BE2C (cell line): Measurements from ENCODE around the gene CLEC4D.

Source experiments
- DNase-seq: peaks from one replicate; pipeline ENCODE4 v3.0.0-alpha.2; 2020
- H3K27me3 ChIP-seq: fragments of 250-450 bp; sonication (Bioruptor Pico); 2 replicates; pipeline ENCODE4 v1.5.1; 2020; ENCODE audit warnings: mild to moderate bottlenecking
- H3K36me3 ChIP-seq: fragments of 250-450 bp; sonication (Bioruptor Pico); 2 replicates; pipeline ENCODE4 v1.5.1; 2020; ENCODE audit warnings: mild to moderate bottlenecking
- H3K4me1 ChIP-seq: fragments of 250-450 bp; sonication (Bioruptor Pico); 2 replicates; pipeline ENCODE4 v1.5.1; 2020
- H3K4me3 ChIP-seq: 2 replicates; pipeline ENCODE4 v1.5.1; 2011; ENCODE audit warnings: low read depth, low read length
- H3K9me3 ChIP-seq: fragments of 250-450 bp; sonication (Bioruptor Pico); 2 replicates; pipeline ENCODE4 v1.5.1; 2020
- TF ChIP-seq, protein P1 (sequence below): IDR thresholded peaks from 2 replicates; pipeline ENCODE4 v1.5.1; 2012; ENCODE audit warnings: mild to moderate bottlenecking, low read depth, low read length

The CLEC4D gene

DNA sequence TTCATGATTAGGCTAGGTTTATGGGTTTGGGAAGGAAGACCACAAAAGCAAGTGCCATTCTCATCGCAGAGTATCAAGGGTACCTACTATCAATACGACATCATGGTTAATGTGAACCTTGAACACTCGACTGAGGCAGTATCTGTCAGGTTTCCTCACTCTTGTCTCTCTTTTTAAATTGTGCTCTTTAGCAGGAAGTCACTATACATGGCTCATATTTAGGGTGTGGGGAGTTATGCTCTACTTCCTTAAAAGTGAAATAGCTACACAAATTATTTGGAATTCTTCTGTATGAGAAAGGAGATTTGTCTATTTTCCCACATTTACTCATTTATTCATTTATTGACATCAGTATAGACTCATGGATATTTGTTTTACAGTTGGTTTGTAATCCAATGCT, 33.3 kb downstream of the CLEC4D start:
- no peaks in the 10 kb centered on the region for H3K9me3 ChIP-seq
- H3K4me3 ChIP-seq, result no peak overlapping the region
- TF ChIP-seq, protein P1, sequence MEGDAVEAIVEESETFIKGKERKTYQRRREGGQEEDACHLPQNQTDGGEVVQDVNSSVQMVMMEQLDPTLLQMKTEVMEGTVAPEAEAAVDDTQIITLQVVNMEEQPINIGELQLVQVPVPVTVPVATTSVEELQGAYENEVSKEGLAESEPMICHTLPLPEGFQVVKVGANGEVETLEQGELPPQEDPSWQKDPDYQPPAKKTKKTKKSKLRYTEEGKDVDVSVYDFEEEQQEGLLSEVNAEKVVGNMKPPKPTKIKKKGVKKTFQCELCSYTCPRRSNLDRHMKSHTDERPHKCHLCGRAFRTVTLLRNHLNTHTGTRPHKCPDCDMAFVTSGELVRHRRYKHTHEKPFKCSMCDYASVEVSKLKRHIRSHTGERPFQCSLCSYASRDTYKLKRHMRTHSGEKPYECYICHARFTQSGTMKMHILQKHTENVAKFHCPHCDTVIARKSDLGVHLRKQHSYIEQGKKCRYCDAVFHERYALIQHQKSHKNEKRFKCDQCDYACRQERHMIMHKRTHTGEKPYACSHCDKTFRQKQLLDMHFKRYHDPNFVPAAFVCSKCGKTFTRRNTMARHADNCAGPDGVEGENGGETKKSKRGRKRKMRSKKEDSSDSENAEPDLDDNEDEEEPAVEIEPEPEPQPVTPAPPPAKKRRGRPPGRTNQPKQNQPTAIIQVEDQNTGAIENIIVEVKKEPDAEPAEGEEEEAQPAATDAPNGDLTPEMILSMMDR, result no peak
- no peak for DNase-seq
- H3K36me3 ChIP-seq, result no peaks in the 10 kb centered on the region
- no peaks in the 10 kb centered on the region for H3K4me1 ChIP-seq
- peaks cover 5% of the 10 kb centered on the region; the same call in 1 of the 2 replicates for H3K27me3 ChIP-seq

- H3K9me3 ChIP-seq, result no peaks in the 10 kb centered on the region
- TF ChIP-seq, protein P1, result no peak
- DNase-seq, result no peak
- H3K4me3 ChIP-seq, result no peak overlapping the region
- H3K27me3 ChIP-seq, result peaks cover 5% of the 10 kb centered on the region; the same call in 1 of the 2 replicates
- H3K4me1 ChIP-seq, result no peaks in the 10 kb centered on the region
- H3K36me3 ChIP-seq, result no peaks in the 10 kb centered on the region
Measured at GRCh38 chr12:8547645-8548044, 34.3 kb downstream of the CLEC4D start.

DNA sequence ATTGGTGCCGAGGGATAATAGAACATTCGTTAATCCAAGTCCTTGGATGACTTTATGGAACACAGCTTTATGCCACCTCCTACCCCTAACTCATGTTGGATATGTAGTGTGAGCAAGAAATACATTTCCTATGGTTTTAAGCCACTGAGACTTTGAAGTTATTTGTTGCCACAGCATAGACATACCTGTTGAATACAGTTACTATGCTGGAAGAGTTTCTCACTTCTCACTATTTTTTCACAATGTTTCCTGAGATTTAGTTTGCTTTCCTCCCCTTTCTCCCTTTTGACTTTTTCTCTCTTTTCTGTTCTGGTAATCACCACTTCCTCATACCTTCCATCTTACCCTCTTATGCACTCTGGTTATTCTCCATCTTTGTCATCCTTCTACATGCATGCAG, 34.9 kb downstream of the CLEC4D start:
- TF ChIP-seq, protein P1, result no peak
- Histone ChIP-seq H3K4me3 (no peak overlapping the region), H3K36me3 (no peaks in the 10 kb centered on the region), H3K27me3 (peaks cover 5% of the 10 kb centered on the region; the same call in 1 of the 2 replicates), H3K4me1 (no peaks in the 10 kb centered on the region), H3K9me3 (no peaks in the 10 kb centered on the region)
- no peak for DNase-seq

DNA sequence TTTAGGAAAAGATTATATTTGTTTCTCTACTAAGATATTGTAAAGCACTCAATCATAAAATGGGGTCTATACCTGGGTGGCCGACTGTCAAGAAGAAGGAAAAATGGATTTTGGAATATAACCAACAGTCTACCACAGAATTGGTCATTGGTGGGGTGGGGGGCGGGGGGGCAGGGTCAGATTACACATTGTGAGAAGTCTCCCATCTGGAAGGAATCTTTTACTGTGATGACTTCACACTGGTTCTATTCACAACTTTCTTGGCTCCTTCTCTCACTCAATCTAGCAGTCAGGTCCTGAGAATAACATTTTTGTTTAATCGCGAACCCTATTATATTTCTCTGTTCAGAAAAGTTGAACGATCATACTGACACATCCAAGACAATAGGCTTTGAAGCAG, 36.1 kb downstream of the CLEC4D start:
- Histone ChIP-seq H3K9me3 (no peaks in the 10 kb centered on the region), H3K4me1 (no peaks in the 10 kb centered on the region), H3K27me3 (peaks cover 5% of the 10 kb centered on the region; the same call in 1 of the 2 replicates), H3K4me3 (no peak overlapping the region), H3K36me3 (no peaks in the 10 kb centered on the region)
- no peak for DNase-seq
- TF ChIP-seq, protein P1, result no peak

DNA sequence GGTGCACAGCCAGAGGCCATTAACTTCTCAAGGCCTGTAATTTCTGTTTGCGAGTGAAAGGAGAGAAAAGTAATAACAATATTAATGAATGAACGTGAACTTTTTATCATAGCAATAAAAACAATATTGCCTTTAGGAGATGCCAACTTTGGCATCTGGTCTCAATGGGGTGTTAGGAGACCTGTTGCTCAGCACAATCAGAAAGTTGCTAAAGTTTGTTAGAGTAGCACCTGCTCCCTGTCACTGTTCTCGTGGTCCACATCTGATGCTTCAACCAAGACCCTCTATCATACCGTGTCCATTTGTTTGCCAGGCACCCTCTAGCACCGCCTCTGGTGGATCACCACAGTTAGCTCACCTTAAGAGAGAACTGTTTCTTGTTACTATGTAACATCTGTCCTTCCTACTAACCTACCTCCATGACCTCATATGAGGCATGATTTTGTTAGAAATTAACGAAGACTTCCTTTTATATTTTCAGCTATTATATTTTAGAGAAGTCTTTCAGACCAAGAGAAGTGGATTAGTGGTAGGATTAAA, 39.9 kb downstream of the CLEC4D start:
- Histone ChIP-seq H3K36me3 (no peaks in the 10 kb centered on the region), H3K4me1 (no peaks in the 10 kb centered on the region), H3K9me3 (no peaks in the 10 kb centered on the region), H3K4me3 (no peak overlapping the region), H3K27me3 (no peaks in the 10 kb centered on the region; the same call in 1 of the 2 replicates)
- no peak for DNase-seq
- TF ChIP-seq, protein P1, result no peak

GRCh38 chr12:8554451-8555195, 41.3 kb downstream of the CLEC4D start:
- DNase-seq, result no peak
- Histone ChIP-seq H3K27me3 (no peaks in the 10 kb centered on the region; the same call in 1 of the 2 replicates), H3K4me3 (no peak overlapping the region), H3K9me3 (no peaks in the 10 kb centered on the region), H3K36me3 (no peaks in the 10 kb centered on the region), H3K4me1 (no peaks in the 10 kb centered on the region)
- TF ChIP-seq, protein P1, result no peak
